GM19328 (cell line): ENCODE data around the gene SLC10A3.
A peak's percentile ranks its signal among the peaks of the same experiment; 100 is the strongest.

Experiments
- ATAC-seq: cut with Tn5 transposase; IDR thresholded peaks from one replicate; pipeline ENCODE4 v1.9.1; 2021; ENCODE audit warnings: mild to moderate bottlenecking, moderate library complexity; ENCODE audit not compliant: unreplicated experiment

SLC10A3 gene, protein sequence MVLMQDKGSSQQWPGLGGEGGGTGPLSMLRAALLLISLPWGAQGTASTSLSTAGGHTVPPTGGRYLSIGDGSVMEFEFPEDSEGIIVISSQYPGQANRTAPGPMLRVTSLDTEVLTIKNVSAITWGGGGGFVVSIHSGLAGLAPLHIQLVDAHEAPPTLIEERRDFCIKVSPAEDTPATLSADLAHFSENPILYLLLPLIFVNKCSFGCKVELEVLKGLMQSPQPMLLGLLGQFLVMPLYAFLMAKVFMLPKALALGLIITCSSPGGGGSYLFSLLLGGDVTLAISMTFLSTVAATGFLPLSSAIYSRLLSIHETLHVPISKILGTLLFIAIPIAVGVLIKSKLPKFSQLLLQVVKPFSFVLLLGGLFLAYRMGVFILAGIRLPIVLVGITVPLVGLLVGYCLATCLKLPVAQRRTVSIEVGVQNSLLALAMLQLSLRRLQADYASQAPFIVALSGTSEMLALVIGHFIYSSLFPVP

DNA sequence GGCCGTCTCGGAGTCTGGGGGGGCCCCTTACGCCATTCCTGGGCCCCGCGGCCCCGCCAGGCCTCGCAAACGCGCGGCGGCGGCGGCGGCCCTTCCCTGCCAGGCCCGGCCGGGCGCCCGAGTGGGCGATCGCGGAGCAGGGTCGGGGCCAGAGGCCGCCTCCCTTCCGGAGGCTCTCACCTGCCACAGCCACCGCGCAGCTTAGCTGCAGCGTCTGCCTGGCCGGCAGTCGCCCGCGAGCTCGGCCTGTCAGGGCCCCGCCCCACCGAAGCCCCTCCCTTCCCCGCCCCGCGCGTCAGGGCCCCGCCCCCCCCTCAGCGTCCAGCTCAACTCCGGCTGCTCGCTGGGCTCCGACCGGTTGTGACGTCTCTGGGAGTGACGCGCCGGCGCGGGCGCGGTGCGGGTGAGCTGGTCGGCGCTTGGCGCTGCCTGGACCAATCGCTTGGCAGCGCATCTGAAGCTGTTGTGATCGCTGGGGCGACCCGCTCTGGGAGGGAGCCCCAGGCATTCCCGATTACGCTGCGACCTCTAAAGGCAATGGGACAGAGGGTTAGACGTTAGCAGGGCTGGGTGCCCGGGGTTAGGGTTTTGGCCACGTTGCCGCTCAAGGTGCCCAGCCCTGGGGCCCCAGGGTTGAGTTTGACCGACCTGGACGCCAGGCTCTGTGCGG lies at the start of gene SLC10A3:
SLC10A3 (minus strand) TSS at position 216 of the 670 bp plus-strand sequence. CDS start 1,689 bp downstream, outside the sequence.
- ATAC-seq: peak; percentile 81

DNA sequence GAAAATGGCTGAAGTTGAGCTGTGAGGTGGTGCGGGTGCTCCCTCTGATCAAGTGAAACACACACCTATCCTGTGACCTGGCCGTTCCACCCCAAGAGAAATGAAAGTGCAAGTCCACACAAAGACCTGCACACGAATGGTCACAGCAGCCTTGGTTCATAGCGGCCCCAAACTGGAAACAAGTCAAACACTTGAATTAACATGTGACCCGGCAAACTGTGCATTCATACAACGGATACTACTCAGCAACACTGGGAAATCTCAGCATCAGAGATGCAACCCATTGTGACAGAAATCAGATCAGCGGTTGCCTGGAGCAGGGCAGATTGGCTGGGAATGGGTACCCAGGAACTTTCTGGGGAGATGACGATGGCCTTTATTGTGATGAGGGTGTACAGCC lies 48.6 kb upstream of the SLC10A3 start:
- ATAC-seq: no peak

DNA sequence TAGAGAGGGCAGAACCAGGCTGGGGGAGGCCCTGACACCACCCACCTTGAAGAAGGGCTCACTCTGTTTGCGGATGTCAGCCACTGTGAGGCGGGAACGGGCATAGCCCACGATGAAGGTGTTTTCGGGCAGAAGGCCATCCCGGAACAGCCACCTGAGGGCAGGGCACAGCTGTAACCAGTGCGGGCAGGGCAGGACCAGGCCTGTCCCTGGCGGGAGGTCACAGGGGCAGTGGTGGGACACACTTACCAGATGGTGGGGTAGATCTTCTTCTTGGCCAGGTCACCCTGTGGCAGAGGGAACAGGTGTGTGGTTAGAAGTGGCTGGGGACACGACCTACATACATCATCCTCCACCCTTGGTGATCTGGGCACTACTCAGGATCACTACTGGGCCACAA lies 45.5 kb upstream of the SLC10A3 start:
- ATAC-seq: no peak

DNA sequence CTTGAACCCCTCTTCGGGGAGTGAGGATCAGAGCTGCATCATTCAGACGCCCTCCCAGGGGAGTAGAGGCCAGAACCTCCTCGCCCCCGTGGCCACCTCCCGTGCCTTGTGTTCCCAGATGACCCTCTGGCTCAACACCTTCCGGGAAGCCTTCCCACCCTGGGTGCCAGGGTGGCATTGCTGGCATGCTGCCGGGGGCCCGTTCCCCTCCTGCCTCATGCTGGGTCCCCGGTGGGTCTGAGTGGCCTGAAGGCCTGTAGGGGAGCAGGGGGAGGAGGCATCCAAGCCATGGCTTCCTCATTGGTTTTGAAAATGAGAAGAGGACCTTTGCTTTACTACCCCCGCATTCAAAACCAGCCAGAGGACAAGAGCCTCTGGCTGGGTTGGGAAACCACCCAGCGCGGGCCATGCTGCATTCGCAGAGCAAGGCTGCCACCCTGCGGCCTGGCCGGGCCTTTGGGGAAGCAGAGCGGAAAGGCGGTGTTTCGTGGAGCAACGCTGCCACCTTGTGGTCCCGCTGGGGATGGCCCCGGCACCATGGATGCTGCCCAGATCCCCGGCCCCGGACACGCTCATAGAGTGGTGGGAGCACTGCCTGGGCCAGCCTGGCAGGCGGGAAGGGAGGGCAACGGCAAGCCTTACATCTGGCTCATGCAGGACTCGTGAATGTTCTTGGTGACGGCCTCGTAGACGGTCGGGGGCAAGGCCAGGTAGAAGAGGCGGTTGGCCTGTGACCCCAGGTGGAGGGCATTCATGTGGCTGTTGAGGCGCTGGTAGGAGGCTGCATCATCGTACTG lies 44.3 kb upstream of the SLC10A3 start:
- ATAC-seq: peak; percentile 96

DNA sequence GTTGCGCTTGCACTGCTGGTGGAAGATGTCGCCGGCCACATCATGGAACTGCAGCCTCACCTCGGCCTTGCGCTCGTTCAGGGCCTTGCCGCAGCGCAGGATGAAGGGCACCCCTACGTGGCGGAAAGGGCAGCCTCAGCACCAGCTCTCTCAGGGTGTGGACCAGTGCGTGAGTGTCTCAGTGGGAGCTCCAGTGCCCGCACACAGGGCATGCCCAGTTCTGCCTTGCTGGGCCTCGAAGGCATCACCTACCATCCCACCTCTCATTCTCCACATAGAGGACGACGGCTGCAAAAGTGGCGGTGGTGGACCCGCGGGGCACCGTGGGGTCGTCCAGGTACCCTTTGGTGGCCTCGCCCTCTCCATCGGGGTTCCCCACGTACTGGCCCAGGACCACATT lies 42.3 kb upstream of the SLC10A3 start:
- ATAC-seq: no peak

DNA sequence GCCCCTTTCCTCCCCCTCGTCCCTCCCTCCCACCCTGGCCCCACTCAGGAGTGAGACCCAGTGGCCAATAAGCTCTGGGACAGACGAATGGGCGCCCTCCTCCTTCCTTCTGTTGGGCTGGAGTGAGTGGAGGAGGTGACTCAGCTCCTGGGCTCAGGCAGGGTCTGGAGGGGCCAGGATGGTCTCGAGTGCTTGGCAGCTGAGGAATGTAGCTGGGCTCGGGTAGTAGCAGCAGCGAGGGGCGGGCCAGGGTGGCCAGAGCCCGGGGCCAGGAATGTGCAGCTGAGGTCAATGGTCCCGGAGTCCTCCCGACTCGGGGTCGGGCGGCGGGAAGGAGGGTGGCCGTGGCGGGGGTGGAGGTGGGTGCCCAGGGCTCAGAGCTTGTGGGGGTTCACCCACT lies 41.2 kb upstream of the SLC10A3 start:
- ATAC-seq: no peak

DNA sequence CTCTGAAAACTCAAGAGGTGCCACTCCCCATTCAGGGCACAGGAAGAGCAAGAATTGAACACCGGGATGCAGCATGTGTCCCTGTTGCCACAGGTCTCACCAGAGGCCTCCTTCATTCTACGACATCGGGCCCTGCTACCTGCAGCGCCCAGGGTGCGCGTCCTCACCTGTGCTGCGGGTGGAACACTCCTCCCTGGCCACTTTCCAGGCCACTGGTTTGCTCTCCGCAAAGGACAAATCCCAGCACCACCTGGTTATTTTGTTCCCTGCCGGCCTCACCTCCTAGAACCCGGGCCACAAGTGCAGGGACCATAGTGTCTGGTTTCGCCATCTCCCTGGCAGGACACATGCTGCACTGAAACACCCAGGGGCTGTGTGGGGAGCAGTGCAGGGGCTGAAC lies 39.9 kb upstream of the SLC10A3 start:
- no peak for ATAC-seq

DNA sequence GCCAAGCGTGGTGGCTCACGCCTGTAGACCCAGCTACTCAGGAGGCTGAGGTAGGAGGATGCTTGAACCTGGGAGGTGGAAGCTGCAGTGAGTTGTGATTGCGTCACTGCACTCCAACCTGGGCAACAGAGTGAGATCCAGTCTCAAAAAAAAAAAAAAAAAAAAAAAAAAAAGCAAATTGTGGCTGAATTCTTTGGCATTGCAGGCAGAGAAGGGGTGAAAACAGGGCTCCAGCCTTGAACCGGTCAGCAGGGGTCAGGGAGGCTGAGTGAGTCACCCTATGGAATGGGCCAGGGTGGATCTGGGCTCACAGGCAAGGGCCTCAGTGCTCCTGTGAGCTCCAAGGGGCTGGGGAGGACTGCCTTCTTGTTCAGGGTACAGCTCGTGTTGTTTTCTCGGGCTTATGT lies 38.8 kb upstream of the SLC10A3 start:
- no peak for ATAC-seq

DNA sequence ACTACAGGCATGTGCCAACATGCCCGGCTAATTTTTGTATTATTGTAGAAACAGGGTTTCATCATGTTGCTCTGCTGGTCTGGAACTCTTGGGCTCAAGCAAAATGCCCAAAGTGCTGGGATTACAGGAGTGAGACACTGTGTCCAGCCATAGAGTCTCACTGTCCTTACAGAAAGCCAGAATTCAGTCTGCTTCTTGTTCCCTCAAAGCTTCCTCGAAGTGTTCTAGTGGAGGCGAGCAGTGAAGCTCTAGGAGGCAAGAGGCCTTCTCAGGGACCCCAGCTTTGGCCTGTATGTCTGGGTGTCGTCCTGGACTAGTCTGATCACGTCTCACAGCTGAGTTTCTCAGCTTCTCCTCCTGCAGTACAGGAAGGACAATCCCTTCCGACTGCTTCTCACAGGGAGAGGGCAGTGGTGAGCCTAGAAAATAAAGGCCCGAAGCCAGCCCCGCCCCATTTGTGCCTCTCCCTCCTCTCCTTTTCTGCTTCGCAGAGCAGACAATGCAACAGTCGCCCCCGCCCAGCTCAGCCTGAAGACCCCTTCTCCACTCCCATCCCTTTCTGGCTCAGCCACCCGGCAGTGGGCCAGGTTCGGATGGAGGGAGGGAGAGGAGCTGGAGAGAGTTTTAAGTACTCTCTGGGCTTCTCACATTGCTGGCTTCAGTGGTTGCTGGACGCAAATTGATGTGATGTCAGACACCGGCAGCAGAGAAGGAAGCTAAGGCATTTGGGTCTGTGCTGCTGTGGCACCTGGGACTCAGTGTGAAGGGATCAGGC lies 36.7 kb upstream of the SLC10A3 start:
- no peak for ATAC-seq

DNA sequence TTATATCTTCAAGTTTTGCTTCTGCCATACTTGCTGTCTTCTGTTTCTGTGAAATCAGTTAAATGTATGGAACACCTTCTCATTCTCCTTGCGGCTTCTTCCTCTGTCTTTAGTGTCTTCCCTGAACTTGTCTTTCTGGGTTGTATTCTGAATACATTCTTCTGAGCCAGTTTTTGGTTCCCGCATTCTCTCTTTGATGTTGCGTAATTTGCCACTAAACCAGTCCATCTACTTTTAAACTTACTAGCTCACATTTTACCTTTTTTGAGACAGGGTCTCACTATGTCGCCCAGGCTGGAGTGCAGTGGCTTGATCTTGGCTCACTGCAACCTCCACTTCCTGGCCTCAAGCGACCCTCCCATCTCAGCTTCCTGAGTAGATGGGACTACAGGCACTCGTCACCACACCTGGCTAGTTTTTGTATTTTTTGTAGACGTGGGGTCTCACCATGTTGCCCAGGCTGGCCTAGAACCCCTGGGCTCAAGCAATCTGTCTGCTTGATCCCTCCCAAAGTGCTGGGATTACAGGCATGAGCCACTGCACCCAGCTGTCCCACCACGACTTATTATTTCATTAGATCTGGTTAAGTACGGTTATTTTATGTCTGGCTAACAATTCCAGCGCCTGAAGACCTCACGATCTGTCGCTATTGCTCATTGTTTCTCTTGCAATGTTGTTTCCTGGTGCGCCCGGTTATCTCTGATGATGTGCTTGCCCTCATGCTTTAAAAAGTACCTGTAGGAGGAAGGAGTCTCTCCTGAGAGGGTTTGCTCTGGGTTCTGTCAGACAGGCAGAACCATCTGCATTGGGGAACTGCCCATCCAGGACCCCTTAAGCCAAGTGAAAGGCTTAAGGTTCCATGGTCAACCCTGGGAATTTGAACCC lies 35.4 kb upstream of the SLC10A3 start:
- ATAC-seq: no peak

DNA sequence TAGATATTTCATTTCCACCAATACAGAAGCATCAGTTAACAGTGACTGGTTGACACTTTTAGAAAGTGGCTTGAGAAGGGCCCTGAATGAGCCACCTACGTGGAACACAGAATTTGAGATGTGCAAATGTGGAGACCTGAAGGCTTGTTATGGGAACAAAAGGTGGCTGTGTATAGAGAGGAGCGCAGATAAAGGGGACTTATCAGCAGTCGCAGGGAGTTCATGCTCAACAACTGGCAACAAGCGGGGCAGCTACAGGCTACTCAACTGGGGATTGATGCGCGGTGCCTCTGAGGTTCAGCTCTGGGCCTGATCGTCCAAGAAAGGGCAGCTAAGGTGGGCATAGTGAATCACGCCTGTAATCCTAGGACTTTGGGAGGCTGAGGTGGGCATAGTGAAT lies 29.0 kb upstream of the SLC10A3 start:
- no peak for ATAC-seq

DNA sequence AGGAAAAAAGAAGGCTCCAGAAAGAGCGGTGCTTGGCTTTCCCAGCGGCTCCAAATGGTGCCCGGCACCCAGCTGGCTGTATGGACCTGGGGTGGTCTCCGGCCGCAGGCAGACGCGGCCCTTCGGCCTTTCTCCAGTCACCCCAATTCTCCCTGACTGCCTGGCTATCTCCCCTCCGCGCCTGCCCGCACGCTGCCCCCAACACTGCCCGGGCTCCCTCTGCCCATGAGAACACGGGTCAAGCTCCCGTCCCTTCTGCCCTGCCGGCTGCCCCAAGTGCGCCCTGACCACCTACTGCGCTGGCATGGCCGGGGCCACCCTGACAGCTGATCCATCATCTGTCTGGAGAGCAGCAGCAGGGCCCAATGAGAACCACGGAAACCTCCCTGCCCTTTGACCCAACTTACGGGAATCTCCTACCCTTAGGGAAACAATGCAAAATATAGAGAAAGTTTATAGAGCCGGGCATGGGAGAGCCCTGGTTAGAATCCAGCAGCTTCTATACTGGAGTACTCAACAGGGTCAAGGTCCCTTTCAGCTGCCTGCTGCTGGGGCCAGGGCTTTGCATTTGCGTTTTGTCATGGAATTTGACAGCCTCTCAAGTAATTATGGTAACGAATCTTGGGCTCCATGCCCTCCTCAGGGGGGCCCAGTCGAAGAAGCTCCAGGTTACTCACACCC lies 26.8 kb upstream of the SLC10A3 start:
- ATAC-seq: no peak

DNA sequence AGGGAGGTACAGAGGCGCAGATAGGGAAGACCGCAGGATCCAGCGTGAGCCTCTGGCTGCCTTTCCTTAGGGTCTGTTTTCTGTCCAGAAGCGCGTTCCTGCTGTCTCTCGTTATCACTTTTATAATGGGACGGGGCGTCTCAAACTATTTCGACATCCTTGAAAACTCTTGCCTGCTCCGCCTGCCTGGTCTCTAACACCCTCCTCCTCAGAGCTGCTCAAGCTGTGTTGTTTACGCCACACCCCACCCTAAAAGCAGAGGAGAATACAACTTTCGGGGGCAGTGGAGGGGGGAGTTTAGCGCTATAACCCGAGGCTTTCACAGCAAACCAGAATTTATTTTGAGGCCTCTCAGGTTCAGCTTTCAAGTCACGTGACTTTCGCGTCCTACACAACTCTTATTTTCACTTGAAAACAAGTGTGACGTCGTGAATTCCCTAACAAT lies 26.2 kb upstream of the SLC10A3 start:
- ATAC-seq: no peak

DNA sequence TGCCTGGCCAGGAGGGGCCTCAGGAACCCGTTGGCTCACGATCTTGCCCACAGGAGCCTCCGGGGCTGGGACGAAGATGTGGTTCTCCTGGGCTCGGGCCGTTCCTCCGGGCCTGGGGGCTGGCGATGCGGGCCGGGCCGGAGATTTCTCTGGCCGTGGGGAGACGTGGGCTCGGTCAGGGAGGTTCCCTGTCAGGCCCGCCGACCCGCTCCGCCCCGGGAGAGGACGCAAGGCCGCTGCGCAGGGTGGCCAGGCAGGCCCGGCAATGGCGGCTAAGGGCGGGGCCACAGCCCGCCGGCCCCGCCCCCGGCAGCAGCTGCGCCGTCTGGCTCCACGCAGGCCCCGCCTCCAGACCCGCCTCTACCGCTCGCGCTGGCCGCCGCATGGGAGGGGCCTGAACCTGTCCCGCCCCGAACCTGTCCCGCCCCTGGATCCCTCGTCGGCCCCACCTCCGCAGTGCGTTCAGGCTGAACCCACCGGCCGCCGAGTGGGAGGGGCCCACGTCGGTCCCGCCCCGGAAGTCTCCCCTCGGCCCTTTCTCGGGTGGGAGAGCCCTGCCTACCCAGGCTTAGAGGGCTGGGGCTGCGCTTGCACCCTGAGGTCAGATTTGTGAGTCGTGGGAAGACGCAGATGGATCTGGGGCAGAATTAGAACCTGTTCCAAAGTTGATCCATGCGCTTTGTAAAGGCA lies 25.7 kb upstream of the SLC10A3 start, which contains the start of gene FAM3A:
FAM3A (minus strand) TSS at position 267 of the 690 bp plus-strand sequence. CDS start 460 bp downstream, outside the sequence.
- peak; percentile 78 for ATAC-seq

DNA sequence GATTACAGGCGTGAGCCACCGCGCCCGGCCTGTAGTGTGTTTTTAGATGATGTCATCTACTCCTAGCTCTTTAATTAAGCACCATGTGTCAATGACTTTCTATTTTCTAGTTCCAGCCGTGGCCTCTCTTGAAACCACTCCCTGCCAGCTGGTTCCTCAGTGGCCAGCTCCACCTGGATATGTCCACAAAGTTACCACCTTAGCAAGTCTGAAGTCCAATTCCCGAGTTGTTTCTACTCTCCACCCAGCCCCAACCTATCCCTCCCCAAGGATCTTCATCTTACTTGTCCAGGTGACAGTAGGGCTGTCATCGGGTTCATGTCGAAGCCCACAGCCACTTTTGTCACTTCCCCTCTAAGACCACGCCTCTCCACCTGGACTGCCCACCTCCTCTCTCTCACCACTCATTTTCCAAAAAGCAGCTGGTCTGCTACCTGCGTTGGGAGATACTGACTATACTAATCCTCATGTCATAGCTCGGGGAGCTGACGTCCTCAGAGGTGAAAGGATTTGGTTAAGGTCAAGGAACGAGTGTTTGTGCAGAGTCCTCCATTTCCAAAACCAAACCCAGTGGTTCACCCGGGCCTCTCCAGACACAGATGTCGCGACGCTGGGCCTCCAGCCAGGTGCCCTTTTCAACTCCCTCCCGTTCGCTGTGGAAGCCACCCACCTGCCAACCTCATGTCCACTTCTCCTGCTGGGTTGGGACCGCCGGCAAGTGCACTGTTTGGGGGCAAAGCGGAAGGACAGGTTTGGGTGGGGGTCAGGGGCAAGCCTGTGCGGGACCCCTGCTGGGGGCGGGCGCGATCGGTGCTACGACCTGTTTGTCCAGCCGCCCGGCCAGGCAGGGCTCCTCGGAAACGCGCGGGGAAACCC lies 24.9 kb upstream of the SLC10A3 start:
- ATAC-seq: peak; percentile 4

DNA sequence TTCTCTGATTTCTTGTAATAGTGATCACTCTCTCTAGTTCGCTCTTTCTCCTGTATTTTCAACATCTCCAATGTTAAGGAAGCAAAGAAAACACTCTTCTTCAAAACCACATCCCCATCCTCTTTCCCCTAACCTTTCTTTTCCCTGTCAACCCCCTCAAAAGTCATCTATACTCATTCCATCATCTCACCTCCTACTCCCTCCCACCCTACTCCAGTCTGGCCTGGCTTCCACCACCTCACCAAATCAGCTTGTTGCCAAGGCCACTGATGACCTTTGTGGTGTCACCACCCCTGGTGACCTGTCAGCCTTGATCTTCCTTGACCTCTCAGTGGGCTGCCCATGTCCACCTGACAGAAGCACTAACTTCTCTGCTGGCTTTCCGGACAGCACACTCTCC lies 23.3 kb upstream of the SLC10A3 start:
- ATAC-seq: no peak

DNA sequence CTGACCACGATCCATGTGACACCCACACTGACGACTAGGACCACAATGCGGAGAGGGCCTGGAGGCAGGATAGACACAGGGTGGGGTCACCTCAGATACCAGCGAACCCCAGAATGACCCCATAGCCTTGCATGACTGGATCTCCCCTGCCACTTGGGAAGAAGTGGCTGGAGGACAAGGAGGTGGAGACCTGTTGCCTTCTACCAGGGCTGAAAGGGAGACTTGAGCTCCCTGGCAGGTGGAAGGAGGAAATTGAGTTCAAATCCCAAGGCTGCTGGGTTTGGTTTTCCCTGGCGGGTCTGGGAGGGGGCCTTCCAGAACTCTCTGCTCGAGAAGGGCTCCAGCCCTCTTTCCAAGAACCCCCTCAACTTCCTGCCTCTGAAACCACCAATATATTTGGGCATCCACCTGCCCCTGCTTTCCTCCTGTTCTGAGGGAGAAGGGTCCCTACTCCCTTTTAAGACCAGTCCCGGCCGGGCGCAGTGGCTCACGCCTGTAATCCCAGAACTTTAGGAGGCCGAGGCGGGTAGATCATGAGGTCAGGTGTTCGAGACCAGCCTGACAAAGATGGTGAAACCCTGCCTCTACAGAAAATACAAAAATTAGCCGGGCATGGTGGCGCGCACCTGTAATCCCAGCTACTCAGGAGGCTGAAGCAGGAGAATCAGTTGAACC lies 22.6 kb upstream of the SLC10A3 start:
- no peak for ATAC-seq
